Measurements from ENCODE around the gene PDCD5. TPM values are rescaled to one million over a fixed set of nuclear protein-coding genes. Genes with fewer than 3 reads are reported as not detected.

PDCD5 gene
- total RNA-seq, result 85.7 and 132 TPM in 2 replicates

DNA sequence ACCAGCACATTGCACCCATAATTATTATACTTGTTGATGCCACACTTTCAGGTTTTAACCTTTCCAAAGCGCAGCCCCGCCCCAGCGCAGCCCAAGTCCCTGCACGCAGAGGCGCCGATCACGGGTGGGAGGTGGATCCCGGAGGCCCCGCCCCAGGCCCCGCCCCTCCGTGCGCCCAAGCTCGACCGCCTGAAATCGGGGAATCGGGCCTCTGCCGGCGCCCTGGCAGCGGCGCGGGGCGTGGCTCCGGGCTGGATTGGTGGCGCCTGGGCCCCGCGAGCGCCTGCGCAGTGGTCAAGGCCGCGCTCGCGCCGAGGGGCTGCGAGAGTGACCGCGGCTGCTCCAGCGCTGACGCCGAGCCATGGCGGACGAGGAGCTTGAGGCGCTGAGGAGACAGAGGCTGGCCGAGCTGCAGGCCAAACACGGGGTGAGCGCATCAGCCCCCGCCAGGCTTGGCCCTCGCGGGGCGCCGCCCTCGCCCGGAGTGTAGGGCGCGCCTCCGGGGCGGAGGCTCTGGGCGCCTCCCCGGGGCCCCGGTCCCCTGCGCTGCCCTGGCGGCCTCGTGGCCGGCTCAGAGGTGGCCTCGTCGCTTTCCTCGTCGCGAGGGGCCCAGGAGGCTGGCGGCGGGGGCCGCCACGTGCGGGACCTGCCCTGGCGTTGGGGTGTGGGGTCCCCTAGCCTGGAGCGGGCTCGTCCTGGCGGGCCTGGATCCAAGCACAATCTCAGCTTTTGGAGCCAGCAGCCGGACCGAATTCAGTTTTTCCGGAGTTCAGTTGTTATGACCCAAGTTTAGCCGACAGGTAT is at the start of gene PDCD5:
PDCD5 (plus strand) TSS at position 290 of the 804 bp plus-strand sequence; CDS start at position 362, 72 bp downstream.

Other genes starting within 250 kb of the PDCD5 start
- gene ZNF507, start 235.6 kb upstream of the PDCD5 start, total RNA-seq, result 6.5 and 7.9 TPM in 2 replicates
- 3.9 and 4.7 TPM in 2 replicates for gene DPY19L3, start 175.4 kb upstream of the PDCD5 start, total RNA-seq
- 26.9 and 43.9 TPM in 2 replicates for gene ANKRD27, start 94.0 kb downstream of the PDCD5 start, total RNA-seq
- under 0.01 and 0.64 TPM in 2 replicates for gene RGS9BP, start 94.7 kb downstream of the PDCD5 start, total RNA-seq
- gene NUDT19, start 110.6 kb downstream of the PDCD5 start, total RNA-seq, result 9.4 and 13.4 TPM in 2 replicates
- gene TDRD12, start 138.6 kb downstream of the PDCD5 start, total RNA-seq, result 0.96 and 5.3 TPM in 2 replicates

All from tracheal epithelial cell (primary cell).